ENCODE measurements around the gene PIGR.

Gene PIGR

DNA sequence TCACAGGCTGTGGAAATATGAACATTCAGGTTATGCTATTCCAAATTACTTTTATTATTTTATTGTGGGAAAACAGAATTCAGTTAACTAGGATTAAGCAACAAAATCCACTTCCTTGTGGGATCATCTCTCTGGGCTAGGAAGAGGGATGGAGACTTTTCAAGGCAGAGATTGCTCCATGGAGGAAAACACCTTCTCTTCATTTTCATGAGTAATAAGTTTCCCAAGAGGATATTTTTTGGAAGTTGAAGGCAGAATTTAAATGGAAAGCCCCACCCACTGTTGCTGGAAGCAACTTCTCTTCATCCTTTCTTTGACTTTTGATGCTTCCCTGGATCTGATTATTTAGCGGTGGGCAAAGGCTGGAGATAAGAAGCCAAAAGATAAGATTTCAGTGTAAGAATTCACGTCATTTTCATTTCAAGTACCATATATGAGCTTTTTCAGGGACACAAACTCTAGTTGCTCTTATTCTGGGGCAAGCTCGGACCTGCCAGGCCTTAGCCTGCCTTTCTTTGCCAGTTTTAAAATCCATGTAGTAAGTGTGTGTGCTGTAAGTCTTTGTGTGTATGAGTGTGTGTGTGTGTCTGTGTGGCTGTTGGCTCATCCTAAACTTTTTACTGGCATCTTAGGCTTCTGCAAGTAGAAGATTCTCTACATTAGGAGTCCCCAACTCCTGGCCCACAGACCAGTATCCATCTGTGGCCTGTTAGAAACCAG lies 60.8 kb downstream of the PIGR start:
- DNase-seq = no peak

GRCh38 chr1:206883876-206884275 lies 62.4 kb downstream of the PIGR start:
- DNase-seq = no peak

GRCh38 chr1:206883160-206883559 lies 63.1 kb downstream of the PIGR start:
- no peak for DNase-seq

- no peak for DNase-seq
These were observed 63.7 kb downstream of the PIGR start for GRCh38 chr1:206882555-206882954.

DNA sequence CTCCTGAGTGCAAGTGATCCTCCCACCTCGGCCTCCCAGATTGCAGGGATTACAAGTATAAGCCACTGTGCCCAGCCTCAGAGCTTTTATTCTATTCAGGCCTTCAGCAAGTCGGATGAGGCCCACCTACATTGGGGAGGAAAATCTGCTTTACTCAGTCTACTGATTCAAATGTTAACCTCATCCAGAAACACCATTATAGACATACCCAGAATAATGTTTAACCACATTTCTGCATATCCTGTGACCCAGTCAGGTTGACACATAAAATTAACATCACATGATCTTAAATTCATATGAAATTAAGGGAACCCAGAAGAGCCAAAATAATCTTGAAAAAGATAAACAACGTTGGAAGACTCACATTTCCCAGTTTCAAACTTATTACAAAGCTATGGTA lies 66.0 kb downstream of the PIGR start:
- DNase-seq = no peak

Data from suppressor macrophage treated with lipopolysaccharide for 4 hours (primary cell).